ENCODE data around the gene KCNMA1.

DNA sequence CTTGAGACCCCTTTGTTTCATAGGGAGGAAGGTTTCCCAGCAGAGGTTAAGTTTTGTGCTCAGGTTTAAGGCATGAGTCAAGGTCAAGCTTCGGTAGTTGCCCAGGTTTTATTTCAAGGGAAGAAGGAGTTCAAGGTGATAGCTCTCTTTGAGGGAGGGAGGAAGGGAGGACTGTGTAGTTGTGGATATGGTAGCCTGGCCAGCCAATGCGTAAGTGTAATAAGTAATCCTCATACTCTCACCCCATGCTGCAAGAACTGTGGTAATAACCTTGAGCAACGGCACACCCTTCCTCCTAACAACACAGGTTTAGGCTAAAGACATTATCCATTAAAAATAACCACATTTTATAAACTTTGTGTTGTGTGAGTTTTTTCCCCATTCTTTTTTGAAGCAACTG, 478.9 kb downstream of the KCNMA1 start:
- TF ChIP-seq, protein P1, sequence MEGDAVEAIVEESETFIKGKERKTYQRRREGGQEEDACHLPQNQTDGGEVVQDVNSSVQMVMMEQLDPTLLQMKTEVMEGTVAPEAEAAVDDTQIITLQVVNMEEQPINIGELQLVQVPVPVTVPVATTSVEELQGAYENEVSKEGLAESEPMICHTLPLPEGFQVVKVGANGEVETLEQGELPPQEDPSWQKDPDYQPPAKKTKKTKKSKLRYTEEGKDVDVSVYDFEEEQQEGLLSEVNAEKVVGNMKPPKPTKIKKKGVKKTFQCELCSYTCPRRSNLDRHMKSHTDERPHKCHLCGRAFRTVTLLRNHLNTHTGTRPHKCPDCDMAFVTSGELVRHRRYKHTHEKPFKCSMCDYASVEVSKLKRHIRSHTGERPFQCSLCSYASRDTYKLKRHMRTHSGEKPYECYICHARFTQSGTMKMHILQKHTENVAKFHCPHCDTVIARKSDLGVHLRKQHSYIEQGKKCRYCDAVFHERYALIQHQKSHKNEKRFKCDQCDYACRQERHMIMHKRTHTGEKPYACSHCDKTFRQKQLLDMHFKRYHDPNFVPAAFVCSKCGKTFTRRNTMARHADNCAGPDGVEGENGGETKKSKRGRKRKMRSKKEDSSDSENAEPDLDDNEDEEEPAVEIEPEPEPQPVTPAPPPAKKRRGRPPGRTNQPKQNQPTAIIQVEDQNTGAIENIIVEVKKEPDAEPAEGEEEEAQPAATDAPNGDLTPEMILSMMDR (IDR thresholded peaks at IDR 0.05; ENCODE audit: poor library complexity, severe bottlenecking): no peak
- TF ChIP-seq EP300 (conservative IDR thresholded peaks at IDR 0.05; ENCODE audit: poor library complexity, severe bottlenecking): no peak
- no peak for TF ChIP-seq POLR2AphosphoS5 (IDR thresholded peaks at IDR 0.05)
- no peak for TF ChIP-seq SMC3 (conservative IDR thresholded peaks at IDR 0.05; ENCODE audit: poor library complexity)
- TF ChIP-seq EZH2 (IDR thresholded peaks at IDR 0.05; ENCODE audit: borderline replicate concordance, insufficient read depth, low read length, poor library complexity, severe bottlenecking): no peak
- TF ChIP-seq RAD21 (conservative IDR thresholded peaks at IDR 0.05): no peak

Measured in neural cell (in vitro differentiated cells).